Measurements from ENCODE around the gene MYL4.
A peak's percentile ranks its signal among the peaks of the same experiment; 100 is the strongest.
"Not testable (repeated sequence)": the region's sequence is repeated elsewhere in the genome, so short reads cannot be mapped to it uniquely, and the experiment has no call there.

The MYL4 gene

GRCh38 chr17:47193931-47194511 is 15.1 kb upstream of the MYL4 start:
- DNase-seq (ENCODE audit: low read depth in 2 of 2): no peak

GRCh38 chr17:47197821-47198220 is 11.3 kb upstream of the MYL4 start:
- DNase-seq (ENCODE audit: low read depth in 2 of 2): no peak

GRCh38 chr17:47199627-47200324 is 9.4 kb upstream of the MYL4 start:
- DNase-seq (ENCODE audit: low read depth in 2 of 2): no peak

GRCh38 chr17:47200325-47200664 is 8.9 kb upstream of the MYL4 start:
- DNase-seq (ENCODE audit: low read depth in 2 of 2): no peak

GRCh38 chr17:47201166-47201565 is 8.0 kb upstream of the MYL4 start:
- DNase-seq (ENCODE audit: low read depth in 2 of 2): no peak

GRCh38 chr17:47203984-47204721 is 5.0 kb upstream of the MYL4 start:
- no peak for DNase-seq (ENCODE audit: low read depth in 2 of 2)

- DNase-seq (ENCODE audit: low read depth in 2 of 2): no peak
Observed at GRCh38 chr17:47204722-47205418, 4.3 kb upstream of the MYL4 start.

GRCh38 chr17:47205419-47205963 is 3.7 kb upstream of the MYL4 start:
- peak; percentile 78 to 80 for DNase-seq (ENCODE audit: low read depth in 2 of 2)

- no peak for DNase-seq (ENCODE audit: low read depth in 2 of 2)
Observed at GRCh38 chr17:47207143-47208067, 1.7 kb upstream of the MYL4 start.

- DNase-seq (ENCODE audit: low read depth in 2 of 2): no peak
Observed at GRCh38 chr17:47209499-47209898, 351 bp downstream of the MYL4 start.

- DNase-seq (ENCODE audit: low read depth in 2 of 2): no peak
Observed at GRCh38 chr17:47210105-47210504, 957 bp downstream of the MYL4 start.

- DNase-seq (ENCODE audit: low read depth in 2 of 2): no peak
Observed at GRCh38 chr17:47210779-47211178, 1.6 kb downstream of the MYL4 start.

- no peak for DNase-seq (ENCODE audit: low read depth in 2 of 2)
Observed at GRCh38 chr17:47212458-47212857, 3.3 kb downstream of the MYL4 start.

- DNase-seq (ENCODE audit: low read depth in 2 of 2): no peak
Observed at GRCh38 chr17:47213540-47213939, 4.4 kb downstream of the MYL4 start.

GRCh38 chr17:47214931-47215330 is 5.8 kb downstream of the MYL4 start:
- DNase-seq (ENCODE audit: low read depth in 2 of 2): no peak

GRCh38 chr17:47216821-47217220 is 7.7 kb downstream of the MYL4 start:
- not testable (repeated sequence) for DNase-seq (ENCODE audit: low read depth in 2 of 2)

- not testable (repeated sequence) for DNase-seq (ENCODE audit: low read depth in 2 of 2)
Observed at GRCh38 chr17:47217279-47217678, 8.1 kb downstream of the MYL4 start.

- DNase-seq (ENCODE audit: low read depth in 2 of 2): no peak
Observed at GRCh38 chr17:47218896-47219430, 9.8 kb downstream of the MYL4 start.

GRCh38 chr17:47219621-47220475 is 10.7 kb downstream of the MYL4 start:
- DNase-seq (ENCODE audit: low read depth in 2 of 2): no peak

GRCh38 chr17:47220531-47220999 is 11.4 kb downstream of the MYL4 start:
- no peak for DNase-seq (ENCODE audit: low read depth in 2 of 2)
